ENCODE results near the gene TSTD1. TPM values are rescaled to one million over a fixed set of nuclear protein-coding genes. Genes with fewer than 3 reads are reported as not detected.

The TSTD1 gene
- total and polyA plus RNA-seq, 2 of the 8 experiments (the other 6 are each of a cell fraction or from before 2014, with no cell fraction given) = 60.9 to 314 TPM

DNA sequence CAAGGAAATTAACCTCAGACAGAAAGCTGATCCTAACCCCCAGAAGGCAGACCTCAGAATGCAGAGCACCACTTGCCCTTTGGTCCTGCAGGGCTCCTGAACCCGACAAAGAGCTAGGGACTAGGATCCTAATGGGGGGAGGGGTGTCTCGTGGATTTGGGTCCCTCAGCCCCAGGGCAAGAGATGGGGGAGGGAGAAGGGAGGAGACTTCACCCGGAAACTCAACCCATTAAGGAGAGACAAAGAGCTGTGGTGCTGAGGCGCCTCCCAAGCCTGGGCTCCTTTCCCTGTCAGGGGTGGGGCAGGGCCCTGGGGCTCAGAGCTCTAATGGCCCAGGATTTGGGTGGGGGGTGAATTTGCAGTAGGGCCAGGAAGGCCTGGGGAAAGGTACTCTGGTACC is 47.7 kb upstream of the TSTD1 start:
- H3K4me2 ChIP-seq (ENCODE audit: insufficient read depth in 1 of 2, low read depth in 2 of 2, low read length in 2 of 2) = no peak overlapping the region
- no peak overlapping the region for H3K14ac ChIP-seq (ENCODE audit: insufficient read length)
- H2BK20ac ChIP-seq (ENCODE audit: low read length) = no peak overlapping the region
- no peaks in the 10 kb centered on the region for H3K27me3 ChIP-seq (replicated peaks in 1 of 4; ENCODE audit: control insufficient read depth in 3 of 4, extremely low read depth in 1 of 4, insufficient read depth in 3 of 4, low read length in 3 of 4)
- H2BK15ac ChIP-seq (ENCODE audit: low read length) = no peak overlapping the region
- no peak overlapping the region; the same call in 1 of the 2 replicates for H2BK12ac ChIP-seq (ENCODE audit: low read depth, low read length)
- DNase-seq (ENCODE audit: low read depth in 1 of 2, low spot score in 2 of 2) (no peak), FAIRE-seq (no peak)
- no peaks in the 10 kb centered on the region for H3K36me3 ChIP-seq (ENCODE audit: control insufficient read depth in 2 of 4, insufficient read depth in 4 of 4, low read length in 3 of 4)
- no peak overlapping the region for H3K4ac ChIP-seq (replicated peaks; ENCODE audit: insufficient read length, low read depth, low read length)
- H3K9ac ChIP-seq (replicated peaks in 1 of 4; ENCODE audit: extremely low read depth in 1 of 4, low read depth in 3 of 4, low read length in 3 of 4) = 0 out of 7 replicates have a peak overlapping the region, but pooled peaks of 1 of the 4 experiments have one; percentile 8
- H2AFZ ChIP-seq (ENCODE audit: low read length) = no peak overlapping the region
- H3K9me3 ChIP-seq (ENCODE audit: insufficient read depth in 2 of 2, low read depth in 1 of 2, low read length in 1 of 2) = no peaks in the 10 kb centered on the region
- H4K91ac ChIP-seq (replicated peaks; ENCODE audit: insufficient read length, low read length) = no peak overlapping the region
- peaks cover 2% of the 10 kb centered on the region; the same call in 1 of the 2 replicates for H3K23me2 ChIP-seq (ENCODE audit: low read depth, low read length)
- no peak overlapping the region for H2BK5ac ChIP-seq (ENCODE audit: low read depth, low read length)
- H3K27ac ChIP-seq (ENCODE audit: low read depth, low read length) = no peak overlapping the region
- H3K4me3 ChIP-seq (ENCODE audit: extremely low read depth in 1 of 4, insufficient read depth in 2 of 4, low read depth in 3 of 4, low read length in 4 of 4) = no peak overlapping the region
- H4K8ac ChIP-seq (ENCODE audit: extremely low read depth, insufficient read depth, low read length) = no peak overlapping the region
- H3K4me1 ChIP-seq (replicated peaks in 1 of 4; ENCODE audit: control insufficient read depth in 3 of 4, insufficient read depth in 4 of 4, low read length in 3 of 4) = peaks cover 0 to 12% (median 0%) of the 10 kb centered on the region in 4 experiments; a peak in 3 of 7 replicates
- H2BK120ac ChIP-seq (replicated peaks; ENCODE audit: low read depth, low read length) = no peak overlapping the region
- no peak for TF ChIP-seq KDM5A (IDR thresholded peaks at IDR 0.05; ENCODE audit: low read length)
- no peak for TF ChIP-seq SIRT6 (IDR thresholded peaks at IDR 0.05; ENCODE audit: low read length)
- no peak for TF ChIP-seq BACH1 (IDR thresholded peaks at IDR 0.05; ENCODE audit: low read length)
- no peak for TF ChIP-seq SUZ12 (IDR thresholded peaks at IDR 0.05; ENCODE audit: low read length)
- TF ChIP-seq, protein P1, sequence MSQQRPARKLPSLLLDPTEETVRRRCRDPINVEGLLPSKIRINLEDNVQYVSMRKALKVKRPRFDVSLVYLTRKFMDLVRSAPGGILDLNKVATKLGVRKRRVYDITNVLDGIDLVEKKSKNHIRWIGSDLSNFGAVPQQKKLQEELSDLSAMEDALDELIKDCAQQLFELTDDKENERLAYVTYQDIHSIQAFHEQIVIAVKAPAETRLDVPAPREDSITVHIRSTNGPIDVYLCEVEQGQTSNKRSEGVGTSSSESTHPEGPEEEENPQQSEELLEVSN (IDR thresholded peaks at IDR 0.05) = no peak
- no peak for TF ChIP-seq TAF1 (IDR thresholded peaks at IDR 0.05; ENCODE audit: low read depth, low read length)
- TF ChIP-seq POU5F1 (IDR thresholded peaks at IDR 0.05; ENCODE audit: low read depth, low read length) = no peak
- TF ChIP-seq MAX (IDR thresholded peaks at IDR 0.05) = no peak
- TF ChIP-seq SIX5 (IDR thresholded peaks at IDR 0.05; ENCODE audit: low read depth, low read length) = no peak
- no peak for TF ChIP-seq JUND (IDR thresholded peaks at IDR 0.05; ENCODE audit: low read length)
- no peak for TF ChIP-seq EGR1 (IDR thresholded peaks at IDR 0.05; ENCODE audit: borderline replicate concordance, low read depth, low read length)
- TF ChIP-seq GABPA (IDR thresholded peaks at IDR 0.05; ENCODE audit: borderline replicate concordance, insufficient read depth, low read length) = no peak
- no peak for TF ChIP-seq RNF2 (IDR thresholded peaks at IDR 0.05; ENCODE audit: borderline replicate concordance, low read depth, low read length, missing control alignments, poor library complexity, severe bottlenecking)
- 85% methylated on average over 4 of the region's 4 CpGs; no CpG with 5 or more reads in 1 of the 2 experiments for WGBS, 2 experiments (ENCODE audit: extremely low coverage in 1 of 2, insufficient coverage in 1 of 2, insufficient read length in 1 of 2, insufficient replicate concordance in 2 of 2, low coverage in 1 of 2, low lambda C conversion rate in 2 of 2, missing lambda C conversion rate in 1 of 2)
- no peak overlapping the region for H2AK5ac ChIP-seq (ENCODE audit: low read depth, low read length)
- ChIA-PET CTCF (ENCODE audit: partially characterized antibody) (interaction anchor here (1.3 to 11.9 kb wide), 5 partner anchors 12 to 132 kb away, joined by 3 to 156 read pairs (median 5); partner anchors contain the start of genes ARHGAP30, ITLN2 and KLHDC9), POLR2A (ENCODE audit: partially characterized antibody) (no interaction called here)
- H3K23ac ChIP-seq (ENCODE audit: insufficient read length) = no peak overlapping the region
- no peaks in the 10 kb centered on the region for H3K79me1 ChIP-seq (ENCODE audit: low read depth, low read length)
- H3K56ac ChIP-seq (replicated peaks; ENCODE audit: insufficient read length, low read depth, low read length) = no peak overlapping the region
- no peaks in the 10 kb centered on the region for H3K79me2 ChIP-seq (ENCODE audit: control insufficient read depth in 1 of 2, insufficient read depth in 2 of 2, low read length in 2 of 2)
- no peaks in the 10 kb centered on the region for H4K20me1 ChIP-seq (replicated peaks in 1 of 2; ENCODE audit: control insufficient read depth in 1 of 2, insufficient read depth in 2 of 2, low read length in 2 of 2)
- no peak overlapping the region for H4K5ac ChIP-seq (ENCODE audit: insufficient read length, low read depth, low read length)
- H3K18ac ChIP-seq (ENCODE audit: extremely low read depth, low read length) = no peak overlapping the region

Data from H1 (cell line).